Neuronal stem cell (in vitro differentiated cells): Measurements from ENCODE around the gene CDCA7.
"Not testable (repeated sequence)": the region's sequence is repeated elsewhere in the genome, so short reads cannot be mapped to it uniquely, and the experiment has no call there.

Source experiments
- DNase-seq: peaks from one replicate; pipeline ENCODE4 v3.0.0-alpha.2; 2013; ENCODE audit warnings: low spot score
- H2AFZ ChIP-seq: one replicate; pipeline ENCODE4 v1.6.1; 2013; ENCODE audit warnings: mild to moderate bottlenecking, low read length, inconsistent platforms
- H2AK5ac ChIP-seq: 2 replicates; pipeline ENCODE4 v1.6.1; 2013; ENCODE audit warnings: low read depth, mild to moderate bottlenecking, inconsistent platforms, low read length, moderate library complexity, mixed read lengths
- H2BK120ac ChIP-seq: 2 replicates; pipeline ENCODE4 v1.6.1; 2013; ENCODE audit warnings: low read depth, mild to moderate bottlenecking, inconsistent platforms, low read length, moderate library complexity, mixed read lengths
- H2BK12ac ChIP-seq: one replicate; pipeline ENCODE4 v1.6.1; 2013; ENCODE audit warnings: low read length, inconsistent platforms
- H2BK15ac ChIP-seq: 2 replicates; pipeline ENCODE4 v1.6.1; 2013; ENCODE audit warnings: mild to moderate bottlenecking, low read length, inconsistent platforms, mixed read lengths
- H2BK5ac ChIP-seq: one replicate; pipeline ENCODE4 v1.6.1; 2013; ENCODE audit warnings: inconsistent platforms, mild to moderate bottlenecking, low read length, moderate library complexity
- H3K14ac ChIP-seq: one replicate; pipeline ENCODE4 v1.6.1; 2013; ENCODE audit warnings: low read length, inconsistent platforms
- H3K18ac ChIP-seq: 2 replicates; pipeline ENCODE4 v1.6.1; 2013; ENCODE audit warnings: low read length, inconsistent platforms
- H3K23ac ChIP-seq: 2 replicates; pipeline ENCODE4 v1.6.1; 2013; ENCODE audit warnings: low read depth, mild to moderate bottlenecking, mixed read lengths, low read length, inconsistent platforms; ENCODE audit not compliant: poor library complexity
- H3K27ac ChIP-seq: replicated peaks from 3 replicates; pipeline ENCODE4 v1.5.1; 2013; ENCODE audit warnings: low read length, inconsistent platforms
- H3K27me3 ChIP-seq, 3 experiments: 2 replicates each; pipeline ENCODE4 v1.6.1; 2013; ENCODE audit warnings: low read length in 3 of 3, mild to moderate bottlenecking in 2 of 3, inconsistent platforms in 1 of 3, low read depth in 1 of 3, mixed read lengths in 1 of 3, moderate library complexity in 1 of 3; ENCODE audit not compliant: control insufficient read depth in 3 of 3, insufficient read depth in 3 of 3
- H3K36me3 ChIP-seq, 2 donors: replicated peaks in 1 of 2; 2 replicates each; pipeline ENCODE4 v1.6.1; 2013; ENCODE audit warnings: low read length in 2 of 2; ENCODE audit not compliant: control insufficient read depth in 2 of 2, insufficient read depth in 2 of 2
- H3K4ac ChIP-seq: 2 replicates; pipeline ENCODE4 v1.6.1; 2013; ENCODE audit warnings: inconsistent platforms, mild to moderate bottlenecking, low read length, moderate library complexity
- H3K4me1 ChIP-seq, 2 donors: 1 replicate in 1 of 2; 2 replicates in 1 of 2; pipeline ENCODE4 v1.6.1; 2013; ENCODE audit warnings: low read length in 2 of 2, low read depth in 1 of 2; ENCODE audit not compliant: control insufficient read depth in 2 of 2, insufficient read depth in 1 of 2
- H3K4me2 ChIP-seq: one replicate; pipeline ENCODE4 v1.6.1; 2013; ENCODE audit warnings: mild to moderate bottlenecking, low read length, inconsistent platforms; ENCODE audit not compliant: insufficient read depth, poor library complexity, severe bottlenecking
- H3K4me3 ChIP-seq, 2 donors: 2 replicates each; pipeline ENCODE4 v1.5.1; 2013; ENCODE audit warnings: low read length in 2 of 2, mild to moderate bottlenecking in 2 of 2, inconsistent platforms in 1 of 2, moderate library complexity in 1 of 2
- H3K79me1 ChIP-seq: one replicate; pipeline ENCODE4 v1.6.1; 2013; ENCODE audit warnings: low read depth, mild to moderate bottlenecking, inconsistent platforms, low read length, moderate library complexity
- H3K9ac ChIP-seq: one replicate; pipeline ENCODE4 v1.6.1; 2013; ENCODE audit warnings: mild to moderate bottlenecking, low read depth, low read length, inconsistent platforms; ENCODE audit not compliant: poor library complexity
- H3K9me3 ChIP-seq, 2 donors: replicated peaks in 1 of 2; 2 replicates each; pipeline versions ENCODE3 to v1.6.1; 2013; ENCODE audit warnings: low read length in 2 of 2, mild to moderate bottlenecking in 2 of 2, inconsistent platforms in 1 of 2, low read depth in 1 of 2, mixed read lengths in 1 of 2, moderate library complexity in 1 of 2; ENCODE audit not compliant: control insufficient read depth in 2 of 2, insufficient read depth in 1 of 2
- H4K8ac ChIP-seq: one replicate; pipeline ENCODE4 v1.6.1; 2013; ENCODE audit warnings: low read depth, mild to moderate bottlenecking, inconsistent platforms, low read length, moderate library complexity
- H4K91ac ChIP-seq: one replicate; pipeline ENCODE4 v1.6.1; 2013; ENCODE audit warnings: low read length, low read depth, mild to moderate bottlenecking, inconsistent platforms; ENCODE audit not compliant: poor library complexity
- WGBS, 2 donors: extraction: QIAGEN DNeasy Blood & Tissue Kit; methylation state at CpG; one replicate each; pipeline ENCODE4 v1.1.7; 2013; ENCODE audit warnings: missing lambda C conversion rate in 2 of 2, mixed read lengths in 1 of 2; ENCODE audit not compliant: insufficient read length in 2 of 2, insufficient replicate concordance in 1 of 2; ENCODE audit errors: extremely low coverage in 2 of 2; 5-methylcytosine and 5-hydroxymethylcytosine counted together

The CDCA7 gene

DNA sequence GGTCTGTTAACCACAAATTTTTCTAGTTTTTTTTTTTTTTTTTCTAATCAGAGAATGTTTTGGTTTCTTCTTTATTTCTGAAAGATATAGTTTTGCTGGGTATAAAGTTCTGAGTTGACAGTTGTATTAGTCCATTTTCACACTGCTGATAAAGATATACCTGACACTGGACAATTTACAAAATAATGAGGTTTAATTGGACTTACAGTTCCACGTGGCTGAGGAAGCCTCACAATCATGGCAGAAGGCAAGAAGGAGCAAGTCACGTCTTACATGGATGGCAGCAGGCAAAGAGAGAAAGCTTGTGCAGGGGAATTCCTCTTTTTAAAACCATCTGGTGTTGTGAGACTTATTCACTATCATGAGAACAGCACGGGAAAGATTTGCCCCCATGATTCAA, 21.7 kb upstream of the CDCA7 start:
- H3K79me1 ChIP-seq, H3K4ac ChIP-seq, H2BK12ac ChIP-seq, H3K27ac ChIP-seq, H4K91ac ChIP-seq, H3K14ac ChIP-seq, H3K27me3 ChIP-seq, H2BK120ac ChIP-seq, H4K8ac ChIP-seq, H3K4me3 ChIP-seq, H3K9ac ChIP-seq, H3K4me2 ChIP-seq, H2BK15ac ChIP-seq, H3K23ac ChIP-seq, H3K9me3 ChIP-seq, H3K4me1 ChIP-seq, DNase-seq, H2BK5ac ChIP-seq, H2AK5ac ChIP-seq, H3K36me3 ChIP-seq, H2AFZ ChIP-seq, H3K18ac ChIP-seq: not testable (repeated sequence)
- WGBS, 2 donors, result no CpG with 5 or more reads among the region's 3 CpGs

DNA sequence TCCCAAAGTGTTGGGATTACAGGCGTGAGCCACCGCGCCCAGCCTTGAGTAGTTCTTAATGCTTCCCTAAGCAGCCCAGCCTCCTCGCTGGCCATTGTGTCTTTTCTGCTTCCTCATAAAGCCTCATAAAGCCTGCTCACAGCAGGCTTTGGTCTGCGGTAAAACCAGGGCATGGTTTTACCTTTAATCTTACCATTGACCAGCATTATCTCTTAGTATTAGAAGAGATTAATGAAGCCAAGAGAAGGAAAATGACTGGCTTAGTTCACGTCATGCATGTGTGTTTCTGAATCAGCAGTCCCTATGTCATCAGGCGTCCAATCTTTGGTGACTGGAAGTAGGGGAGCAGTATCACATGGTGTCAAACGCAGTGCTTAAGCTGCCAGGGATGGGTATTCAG, 14.9 kb upstream of the CDCA7 start:
- Histone ChIP-seq H3K36me3 (no peaks in the 10 kb centered on the region), H3K27ac (no peak overlapping the region), H3K23ac (no peak overlapping the region), H3K9me3 (peaks cover 0 to 2% of the 10 kb centered on the region in 2 donors), H3K27me3 (no peaks in the 10 kb centered on the region), H3K9ac (no peak overlapping the region), H2BK5ac (no peak overlapping the region), H3K4me1 (no peaks in the 10 kb centered on the region), H3K4me3 (no peak overlapping the region), H3K18ac (no peak overlapping the region), H3K79me1 (no peaks in the 10 kb centered on the region), H3K14ac (no peak overlapping the region), H2AFZ (no peak overlapping the region), H4K91ac (no peak overlapping the region), H2AK5ac (no peak overlapping the region), H3K4me2 (no peak overlapping the region), H2BK120ac (no peak overlapping the region), H2BK12ac (no peak overlapping the region), H4K8ac (no peak overlapping the region), H2BK15ac (no peak overlapping the region), H3K4ac (no peak overlapping the region)
- no peak for DNase-seq
- WGBS, 2 donors, result no CpG with 5 or more reads among the region's 8 CpGs

DNA sequence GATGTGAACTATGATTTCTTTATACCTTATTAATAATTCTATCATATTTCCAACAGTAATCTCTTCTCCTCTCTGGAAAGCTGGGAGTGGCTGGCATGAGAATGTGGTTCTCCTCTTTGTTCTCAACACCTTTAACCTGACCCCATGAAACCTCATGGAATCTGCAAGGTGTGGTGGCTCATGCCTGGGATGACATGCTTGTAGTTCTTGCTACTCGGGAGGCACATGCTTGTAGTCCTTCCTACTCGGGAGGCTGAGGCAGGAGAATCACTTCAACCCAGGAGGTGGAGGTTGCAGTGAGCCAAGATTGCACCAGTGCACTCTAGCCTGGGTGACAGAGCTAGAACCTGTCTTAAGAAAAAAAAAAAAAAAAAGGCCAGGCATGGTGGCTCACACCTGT, 10.8 kb upstream of the CDCA7 start:
- Histone ChIP-seq H4K91ac (no peak overlapping the region), H2AK5ac (no peak overlapping the region), H3K79me1 (no peaks in the 10 kb centered on the region), H3K4me1 (no peaks in the 10 kb centered on the region), H2BK120ac (no peak overlapping the region), H3K36me3 (no peaks in the 10 kb centered on the region), H3K14ac (no peak overlapping the region), H3K4me3 (no peak overlapping the region), H3K23ac (no peak overlapping the region), H4K8ac (no peak overlapping the region), H3K27ac (no peak overlapping the region), H2BK5ac (no peak overlapping the region), H2BK12ac (no peak overlapping the region), H3K9me3 (peaks cover 5 to 9% of the 10 kb centered on the region in 2 donors), H3K9ac (no peak overlapping the region), H2BK15ac (no peak overlapping the region), H3K27me3 (no peaks in the 10 kb centered on the region), H3K4ac (no peak overlapping the region), H3K18ac (no peak overlapping the region), H2AFZ (no peak overlapping the region), H3K4me2 (no peak overlapping the region)
- DNase-seq, result no peak
- WGBS, 2 donors, result no CpG with 5 or more reads among the region's 2 CpGs

DNA sequence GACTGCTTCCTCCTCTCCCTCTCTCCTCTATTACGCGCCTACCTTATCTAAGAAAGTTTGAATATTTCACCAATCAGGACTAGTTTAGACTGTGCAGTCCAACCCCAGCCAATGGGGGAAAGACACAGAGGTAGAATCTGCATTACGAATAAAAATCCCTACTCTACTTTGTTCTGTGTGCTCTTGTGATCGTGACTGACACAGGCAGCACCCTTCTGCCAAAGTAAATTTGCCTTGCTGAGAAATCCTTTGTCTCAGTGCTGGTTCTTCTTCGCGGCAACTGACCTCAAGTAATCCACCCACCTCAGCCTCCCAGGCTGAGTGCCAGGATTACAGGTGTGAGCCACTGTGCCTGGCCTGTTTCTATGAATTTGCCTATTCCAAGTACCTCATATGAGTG, 8.6 kb upstream of the CDCA7 start:
- Histone ChIP-seq H2AK5ac (no peak overlapping the region), H3K27ac (no peak overlapping the region), H2BK5ac (no peak overlapping the region), H3K79me1 (no peaks in the 10 kb centered on the region), H3K23ac (no peak overlapping the region), H2BK12ac (no peak overlapping the region), H2BK120ac (no peak overlapping the region), H3K18ac (no peak overlapping the region), H3K4me1 (no peaks in the 10 kb centered on the region), H3K14ac (no peak overlapping the region), H3K9me3 (peaks cover 5 to 9% of the 10 kb centered on the region in 2 donors), H2AFZ (no peak overlapping the region), H4K91ac (no peak overlapping the region), H3K27me3 (no peaks in the 10 kb centered on the region), H2BK15ac (no peak overlapping the region), H3K4me2 (no peak overlapping the region), H3K9ac (no peak overlapping the region), H4K8ac (no peak overlapping the region), H3K4ac (no peak overlapping the region), H3K36me3 (no peaks in the 10 kb centered on the region), H3K4me3 (no peak overlapping the region)
- no CpG with 5 or more reads among the region's 6 CpGs for WGBS, 2 donors
- no peak for DNase-seq
